Keratinocyte (primary cell): ENCODE results near the gene GAN. TPM values are rescaled to one million over a fixed set of nuclear protein-coding genes. Genes with fewer than 3 reads are reported as not detected.

Experiments
- DNase-seq: peaks from one replicate; pipeline ENCODE4 v3.0.0-alpha.2; 2011; ENCODE audit warnings: low read depth, missing footprints, low spot score
- FAIRE-seq: peaks from 2 replicates; lab custom pipeline; 2011; peaks lifted over from hg19 to GRCh38; lab: Jason Lieb, UNC
- H2AFZ ChIP-seq: 2 replicates; pipeline ENCODE4 v1.6.0; 2012; ENCODE audit warnings: low read length, control low read depth, inconsistent platforms; ENCODE audit not compliant: control insufficient read depth
- H3K27ac ChIP-seq: 2 replicates; pipeline ENCODE4 v1.5.1; 2011; ENCODE audit warnings: low read length; ENCODE audit not compliant: control insufficient read depth, insufficient read depth
- H3K27me3 ChIP-seq: 3 replicates; pipeline ENCODE4 v1.6.0; 2011; ENCODE audit warnings: low read length; ENCODE audit not compliant: control insufficient read depth, insufficient read depth; ENCODE audit errors: extremely low read depth
- H3K36me3 ChIP-seq, 2 experiments: 2 replicates in 1 of 2; 3 replicates in 1 of 2; pipeline ENCODE4 v1.5.1; 2011; ENCODE audit warnings: low read length in 2 of 2, mild to moderate bottlenecking in 1 of 2; ENCODE audit not compliant: control insufficient read depth in 2 of 2, insufficient read depth in 2 of 2; ENCODE audit errors: extremely low read depth in 1 of 2
- H3K4me1 ChIP-seq: 3 replicates; pipeline ENCODE4 v1.5.1; 2011; ENCODE audit warnings: low read length; ENCODE audit not compliant: control insufficient read depth, insufficient read depth; ENCODE audit errors: extremely low read depth
- H3K4me2 ChIP-seq: 3 replicates; pipeline ENCODE4 v1.6.0; 2011; ENCODE audit warnings: low read depth, low read length; ENCODE audit not compliant: control insufficient read depth, insufficient read depth; ENCODE audit errors: extremely low read depth
- H3K4me3 ChIP-seq, 3 experiments: fragments of 200-600 bp in 1 of 3; sonication (generic) in 1 of 3; 2 replicates in 2 of 3; 3 replicates in 1 of 3; pipeline ENCODE4 v1.5.1; 2011 to 2016; ENCODE audit warnings: low read length in 3 of 3, mild to moderate bottlenecking in 3 of 3, control low read depth in 2 of 3, inconsistent platforms in 1 of 3, low read depth in 1 of 3, mixed read lengths in 1 of 3, mixed run types in 1 of 3, moderate library complexity in 1 of 3; ENCODE audit not compliant: control insufficient read depth in 2 of 3, insufficient read depth in 2 of 3; ENCODE audit errors: extremely low read depth in 1 of 3
- H3K79me2 ChIP-seq: 2 replicates; pipeline ENCODE4 v1.6.0; 2012; ENCODE audit warnings: low read length; ENCODE audit not compliant: control insufficient read depth, insufficient read depth
- H3K9ac ChIP-seq: 3 replicates; pipeline ENCODE4 v1.6.0; 2011; ENCODE audit warnings: low read length; ENCODE audit not compliant: control insufficient read depth, insufficient read depth; ENCODE audit errors: extremely low read depth
- H3K9me1 ChIP-seq: 3 replicates; pipeline ENCODE4 v1.6.0; 2011; ENCODE audit warnings: low read length; ENCODE audit not compliant: control insufficient read depth, insufficient read depth; ENCODE audit errors: extremely low read depth
- H3K9me3 ChIP-seq: 2 replicates; pipeline ENCODE4 v1.5.1; 2012; ENCODE audit warnings: low read depth, low read length; ENCODE audit not compliant: control insufficient read depth
- H4K20me1 ChIP-seq: 3 replicates; pipeline ENCODE4 v1.6.0; 2011; ENCODE audit warnings: low read length; ENCODE audit not compliant: control insufficient read depth, insufficient read depth; ENCODE audit errors: extremely low read depth
- CTCF ChIP-seq, 3 experiments: IDR thresholded peaks in 1 of 3; conservative IDR thresholded peaks in 1 of 3; optimal IDR thresholded peaks in 1 of 3; 2 replicates in 2 of 3; 3 replicates in 1 of 3; pipeline versions ENCODE3 to v1.5.1; 2011; ENCODE audit warnings: low read length in 3 of 3, mild to moderate bottlenecking in 3 of 3, moderate library complexity in 2 of 3, control low read depth in 1 of 3, inconsistent platforms in 1 of 3; ENCODE audit not compliant: insufficient read depth in 2 of 3; ENCODE audit errors: extremely low read depth in 1 of 3
- EZH2 ChIP-seq: IDR thresholded peaks from one replicate; pipeline ENCODE4 v1.6.1; 2012; ENCODE audit warnings: inconsistent platforms, mild to moderate bottlenecking, low read length, moderate library complexity
- dilution Hi-C: fragments of 300-500 bp; cut with MboI; formaldehyde crosslinking; loops from one replicate; pipeline ENCODE4 v1.7.0; 2020; ENCODE audit warnings: low sequenced_read_pairs; ENCODE audit not compliant: extremely low pct_ligation_motif_present
- polyA plus RNA-seq, 5 experiments: library from polyadenylated mRNA; depleted of rRNA in 3 of 5; stranded (reverse) in 3 of 5; stranded (forward) in 1 of 5; unstranded in 1 of 5; fragments of >200 nt; gene quantifications; 1 replicate in 1 of 5; 2 replicates in 3 of 5; 3 replicates in 1 of 5; pipeline versions ENCODE4 v1.2.1 to v1.2.3, GENCODE V29; 2011 to 2012; ENCODE audit warnings: missing spikeins in 2 of 5, low read depth in 1 of 5, low replicate concordance in 1 of 5

GAN gene
- polyA plus RNA-seq, 1 donor (not counting 4 experiments of a cell fraction or from before 2014, with no cell fraction given): 6.5 TPM

GRCh38 chr16:81291117-81291516 lies 23.6 kb upstream of the GAN start:
- DNase-seq (no peak), FAIRE-seq (no peak)
- Histone ChIP-seq H3K4me2 (no peak overlapping the region), H3K9ac (no peak overlapping the region), H3K9me3 (no peaks in the 10 kb centered on the region), H3K9me1 (no peaks in the 10 kb centered on the region), H3K79me2 (no peaks in the 10 kb centered on the region), H3K27me3 (no peaks in the 10 kb centered on the region), H3K27ac (no peak overlapping the region), H3K36me3 (no peaks in the 10 kb centered on the region), H4K20me1 (no peaks in the 10 kb centered on the region), H3K4me3 (no peak overlapping the region), H2AFZ (no peak overlapping the region), H3K4me1 (no peaks in the 10 kb centered on the region)
- TF ChIP-seq EZH2: no peak
- dilution Hi-C loops: no loop called here

- no peak overlapping the region for H3K27ac ChIP-seq
- H3K9me1 ChIP-seq: no peaks in the 10 kb centered on the region
- no peak overlapping the region for H3K9ac ChIP-seq
- dilution Hi-C loops: no loop called here
- H3K9me3 ChIP-seq: no peaks in the 10 kb centered on the region
- TF ChIP-seq CTCF (optimal IDR thresholded peaks at IDR 0.05 in 1 of 3, IDR thresholded peaks at IDR 0.05 in 1 of 3, conservative IDR thresholded peaks at IDR 0.05 in 1 of 3; ENCODE audit: extremely low read depth in 1 of 3, insufficient read depth in 2 of 3, low read length in 3 of 3) (no peak), EZH2 (no peak)
- H3K4me3 ChIP-seq: no peak overlapping the region
- no peak overlapping the region for H2AFZ ChIP-seq
- no peaks in the 10 kb centered on the region for H3K79me2 ChIP-seq
- no peaks in the 10 kb centered on the region for H3K4me1 ChIP-seq
- DNase-seq (no peak), FAIRE-seq (no peak)
- no peak overlapping the region for H3K4me2 ChIP-seq
- H4K20me1 ChIP-seq: no peaks in the 10 kb centered on the region
- H3K27me3 ChIP-seq: no peaks in the 10 kb centered on the region
- no peaks in the 10 kb centered on the region for H3K36me3 ChIP-seq
Observed at GRCh38 chr16:81292936-81293335, 21.8 kb upstream of the GAN start.
